Measurements from ENCODE around the gene CRYBG2.

Gene CRYBG2

DNA sequence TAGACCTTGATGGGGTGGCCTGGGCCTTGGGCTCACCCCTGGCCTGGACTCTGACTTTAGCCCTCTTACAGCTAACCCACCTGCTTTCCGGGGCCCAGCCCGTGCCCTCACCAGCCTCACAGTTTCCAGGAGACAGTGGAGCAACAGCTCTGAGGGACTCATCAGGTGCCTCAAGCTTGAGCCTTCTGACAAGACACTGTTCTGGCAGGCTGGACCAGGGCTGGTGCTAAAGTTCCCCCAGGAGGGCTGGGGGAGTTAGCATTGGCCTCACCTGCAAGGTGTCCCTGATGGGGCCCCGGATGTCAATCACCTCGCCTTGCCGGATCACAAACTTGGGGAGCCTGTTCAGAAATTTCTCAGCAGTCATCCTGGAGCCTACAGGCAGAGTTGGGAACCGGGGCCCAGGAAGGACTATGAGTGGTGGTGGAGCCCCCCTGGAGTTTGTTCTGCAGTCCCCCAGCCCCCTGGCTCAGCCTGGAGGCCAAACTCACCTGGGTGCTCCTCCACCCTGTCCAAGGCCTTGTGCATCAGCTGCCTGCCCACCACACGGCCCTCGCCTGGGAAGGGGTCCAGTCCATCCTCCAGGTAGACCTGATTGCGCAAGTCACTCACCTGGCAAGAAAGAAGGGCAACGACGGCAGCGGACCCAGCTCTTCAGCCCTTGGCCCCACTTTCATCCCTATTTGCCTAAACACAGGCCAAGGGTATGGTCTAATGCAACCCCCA is 69.9 kb downstream of the CRYBG2 start:
- FAIRE-seq (no peak), DNase-seq (ENCODE audit: insufficient read length, low spot score) (no peak)

DNA sequence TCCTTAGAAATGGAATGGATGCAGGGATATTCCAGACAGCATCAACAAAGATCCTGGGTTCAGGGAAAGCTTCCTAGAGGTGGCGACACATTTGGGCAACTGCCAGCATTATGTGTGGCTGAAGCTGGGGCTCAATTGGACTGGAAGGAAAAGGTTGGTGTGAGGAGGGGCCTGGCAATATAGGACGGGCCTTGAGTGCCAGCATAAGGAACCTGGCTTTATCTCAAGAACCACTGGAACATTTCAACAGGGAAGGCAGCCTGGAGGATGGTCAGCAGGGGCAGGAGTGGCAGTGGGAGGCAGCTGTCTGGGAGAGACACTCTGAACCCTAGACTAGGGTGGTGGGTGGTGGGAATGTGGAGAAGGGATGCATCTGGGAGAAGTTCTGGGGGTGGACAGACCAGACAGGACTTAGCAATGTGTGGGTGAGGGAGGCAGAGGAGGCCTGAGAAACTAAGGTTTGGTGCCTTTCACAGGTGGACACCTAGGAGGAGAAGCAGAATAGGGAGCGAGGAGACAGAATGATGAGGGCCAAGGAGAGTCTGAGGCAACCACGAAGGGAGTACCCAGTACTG is 70.6 kb downstream of the CRYBG2 start:
- no peak for FAIRE-seq
- DNase-seq (ENCODE audit: insufficient read length, low spot score), result no peak

DNA sequence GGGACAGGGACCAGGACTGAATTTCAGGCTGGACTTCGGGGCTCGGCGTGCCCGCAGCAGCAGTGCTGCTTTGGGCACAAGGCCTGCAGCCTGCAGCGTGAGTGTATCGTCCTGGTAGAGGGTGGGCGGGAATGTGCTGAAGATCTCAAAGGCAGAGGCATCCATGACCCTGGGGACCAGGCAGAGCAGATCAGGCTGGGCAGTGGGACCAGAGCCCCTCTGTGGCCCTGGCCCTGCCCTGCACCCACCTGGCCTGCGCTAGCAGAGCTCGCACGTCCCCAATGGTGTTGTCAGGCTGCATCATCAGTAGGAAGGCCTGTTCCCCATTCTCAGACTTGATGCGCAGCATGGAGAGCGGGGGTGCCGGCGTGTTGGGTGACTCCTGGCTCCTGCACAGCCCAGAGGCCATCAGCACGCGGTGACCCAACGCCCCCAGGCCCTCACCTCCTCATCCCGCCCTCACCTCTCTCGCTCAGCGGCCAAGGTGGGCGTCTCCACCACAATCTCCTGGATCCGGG is 71.5 kb downstream of the CRYBG2 start:
- no peak for FAIRE-seq

DNA sequence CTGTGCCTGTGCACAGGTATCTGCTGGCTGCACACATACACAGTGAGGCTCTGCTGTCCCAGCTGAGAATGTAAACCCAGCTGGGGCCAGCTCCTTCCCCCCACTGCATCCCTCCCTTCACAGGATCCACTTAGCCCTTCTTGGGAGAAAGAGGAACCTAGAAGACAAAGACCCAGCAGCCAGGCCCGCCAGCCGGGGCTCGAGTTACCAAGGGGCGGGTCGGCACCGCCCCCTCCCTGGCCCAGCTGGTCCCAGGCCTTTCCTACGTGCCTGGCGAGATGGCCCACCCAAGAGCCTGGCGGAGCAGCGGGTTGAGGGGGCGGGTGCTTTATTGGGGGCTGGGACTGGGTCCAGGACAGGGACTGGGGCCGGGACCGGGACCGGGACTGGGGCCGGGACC is 72.0 kb downstream of the CRYBG2 start:
- FAIRE-seq (no peak), DNase-seq (ENCODE audit: insufficient read length, low spot score) (no peak)

More for the DNA sequence above, 71.5 kb downstream of the CRYBG2 start:
- DNase-seq (ENCODE audit: insufficient read length, low spot score), result no peak

DNA sequence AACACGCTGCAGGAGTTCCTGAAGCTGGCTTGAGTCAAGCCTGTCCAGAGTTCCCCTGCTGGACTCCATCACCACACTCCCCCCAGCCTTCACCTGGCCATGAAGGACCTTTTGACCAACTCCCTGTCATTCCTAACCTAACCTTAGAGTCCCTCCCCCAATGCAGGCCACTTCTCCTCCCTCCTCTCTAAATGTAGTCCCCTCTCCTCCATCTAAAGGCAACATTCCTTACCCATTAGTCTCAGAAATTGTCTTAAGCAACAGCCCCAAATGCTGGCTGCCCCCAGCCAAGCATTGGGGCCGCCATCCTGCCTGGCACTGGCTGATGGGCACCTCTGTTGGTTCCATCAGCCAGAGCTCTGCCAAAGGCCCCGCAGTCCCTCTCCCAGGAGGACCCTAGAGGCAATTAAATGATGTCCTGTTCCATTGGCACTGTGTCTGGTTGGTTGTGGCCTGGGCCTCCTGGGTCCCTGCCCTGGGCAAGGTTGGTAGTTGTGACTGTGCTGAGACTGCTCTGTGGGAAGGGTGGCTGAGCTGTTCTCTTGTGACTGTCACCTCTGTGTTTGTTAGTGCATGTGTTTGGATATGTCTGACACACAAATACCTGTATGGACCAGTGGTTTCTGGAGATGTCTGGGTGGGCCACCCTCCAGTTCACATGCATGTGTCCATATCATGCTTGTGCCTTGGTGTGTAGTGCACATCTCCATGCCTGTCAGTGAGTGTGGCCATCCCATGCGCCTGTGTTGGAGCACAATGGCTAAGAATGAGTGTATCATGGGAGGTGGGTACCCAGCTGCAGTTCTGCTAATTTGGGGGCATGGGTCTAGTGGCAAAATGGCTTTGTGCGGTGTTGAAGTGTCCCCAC is 72.6 kb downstream of the CRYBG2 start:
- FAIRE-seq (no peak), DNase-seq (ENCODE audit: insufficient read length, low spot score) (no peak)

DNA sequence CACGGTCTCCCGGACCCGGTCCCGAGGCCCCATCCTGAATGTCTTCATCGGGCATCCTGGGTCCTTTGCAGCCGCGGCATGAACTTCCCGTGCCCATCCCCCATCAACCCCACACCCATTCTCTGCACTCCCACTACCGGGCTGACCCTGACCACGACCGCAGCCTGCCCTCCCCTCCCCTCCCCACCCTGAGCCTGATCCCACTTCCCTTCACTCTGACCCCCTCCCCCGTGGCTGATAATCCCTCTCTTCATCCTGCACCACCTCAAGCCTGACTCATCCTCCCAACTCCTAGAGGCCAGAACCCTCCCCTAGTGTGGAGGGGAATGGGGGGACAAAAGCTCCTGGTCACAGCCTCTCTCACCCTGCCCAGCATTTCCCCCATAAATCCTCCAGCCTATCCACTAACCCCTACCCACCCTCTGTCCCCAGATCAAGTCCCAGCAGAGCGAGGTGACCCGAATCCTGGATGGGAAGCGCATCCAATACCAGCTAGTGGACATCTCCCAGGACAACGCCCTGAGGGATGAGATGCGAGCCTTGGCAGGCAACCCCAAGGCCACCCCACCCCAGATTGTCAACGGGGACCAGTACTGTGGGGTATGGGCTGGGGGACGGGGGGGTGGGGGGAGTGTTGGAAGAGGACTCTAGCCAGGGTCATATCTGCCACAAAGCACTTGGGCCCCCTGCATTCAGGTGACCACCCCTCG is 73.4 kb downstream of the CRYBG2 start:
- no peak for DNase-seq (ENCODE audit: insufficient read length, low spot score)
- no peak for FAIRE-seq

DNA sequence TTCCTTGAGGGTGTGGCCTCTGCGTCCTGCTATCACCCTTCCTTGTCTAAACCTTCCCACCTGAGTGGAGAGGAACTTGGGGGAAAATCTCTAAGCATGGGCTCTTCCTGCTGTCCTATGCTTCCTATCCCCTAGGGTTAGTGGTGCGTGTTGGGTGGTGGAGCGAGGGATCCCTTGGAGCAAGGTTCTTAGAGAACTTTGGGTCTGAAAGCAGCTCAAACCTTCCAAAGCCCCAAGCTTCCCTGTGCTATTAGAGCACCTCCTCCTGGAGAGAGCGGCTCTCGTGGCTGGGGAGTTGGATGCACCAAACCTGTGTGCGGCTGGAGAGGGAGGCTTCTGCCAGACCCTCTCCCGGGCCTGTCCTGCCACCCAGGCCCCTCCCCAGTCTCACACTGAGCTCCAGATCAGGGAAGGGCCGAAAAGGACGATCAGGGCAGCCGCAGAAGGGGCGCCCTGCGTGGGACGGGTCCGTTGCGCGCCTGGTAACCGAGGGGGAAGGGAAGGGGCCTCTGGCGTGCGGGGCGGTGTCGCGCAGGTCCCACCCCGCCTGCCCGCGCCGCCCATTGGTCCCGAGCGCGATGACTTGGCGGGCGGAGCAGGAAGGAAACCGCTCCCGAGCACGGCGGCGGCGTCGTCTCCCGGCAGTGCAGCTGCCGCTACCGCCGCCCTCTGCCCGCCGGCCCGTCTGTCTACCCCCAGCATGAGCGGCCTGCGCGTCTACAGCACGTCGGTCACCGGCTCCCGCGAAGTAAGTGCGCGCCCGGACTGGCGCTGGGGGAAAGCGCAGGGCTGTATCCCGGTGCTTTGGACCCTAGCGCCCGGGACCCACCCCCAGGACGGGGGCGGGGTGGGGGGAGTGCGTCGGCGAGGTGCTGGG is 74.2 kb downstream of the CRYBG2 start, which contains the start of gene SH3BGRL3:
Gene SH3BGRL3 (plus strand): TSS at position 631 of the 877 bp plus-strand sequence. CDS start 70 bp downstream, at position 701.
- FAIRE-seq (peak; percentile 79), DNase-seq (ENCODE audit: insufficient read length, low spot score) (peak; percentile 90)

DNA sequence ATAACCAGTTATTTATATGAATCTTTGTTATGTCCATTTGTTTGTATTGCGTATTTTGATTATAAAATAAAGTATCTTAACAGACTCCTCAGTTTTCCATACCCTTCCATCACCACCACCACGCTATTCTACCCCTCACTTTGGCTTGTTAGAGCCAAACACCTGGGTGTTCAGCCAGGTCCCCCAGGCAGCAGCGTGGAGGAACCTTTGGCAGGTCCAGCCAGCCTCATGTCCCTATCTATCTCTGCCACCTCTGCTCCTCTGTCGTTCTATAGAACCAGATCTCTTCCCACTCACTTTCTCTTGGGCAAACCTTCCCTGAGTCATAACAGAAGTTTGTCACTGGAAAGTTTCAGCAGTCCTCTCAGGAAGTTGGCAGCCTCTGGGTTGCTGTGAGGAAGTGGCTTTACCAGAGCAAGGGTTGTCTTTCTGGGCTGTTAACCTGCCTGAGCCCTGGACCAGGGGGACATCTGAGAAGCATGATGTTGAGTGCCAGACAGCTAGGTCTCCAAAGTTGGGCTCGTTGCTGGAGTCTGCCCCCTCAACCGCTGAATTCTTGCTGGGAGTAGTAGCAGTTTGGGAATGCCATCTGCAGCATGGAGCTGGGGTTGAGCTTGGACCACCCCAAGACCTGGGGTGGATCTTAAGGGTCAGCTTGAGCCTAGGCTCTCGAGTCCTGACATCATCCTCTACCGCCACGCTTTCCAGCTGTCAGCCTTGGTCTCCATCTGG is 75.0 kb downstream of the CRYBG2 start:
- DNase-seq (ENCODE audit: insufficient read length, low spot score) (no peak), FAIRE-seq (peak; percentile 42)

DNA sequence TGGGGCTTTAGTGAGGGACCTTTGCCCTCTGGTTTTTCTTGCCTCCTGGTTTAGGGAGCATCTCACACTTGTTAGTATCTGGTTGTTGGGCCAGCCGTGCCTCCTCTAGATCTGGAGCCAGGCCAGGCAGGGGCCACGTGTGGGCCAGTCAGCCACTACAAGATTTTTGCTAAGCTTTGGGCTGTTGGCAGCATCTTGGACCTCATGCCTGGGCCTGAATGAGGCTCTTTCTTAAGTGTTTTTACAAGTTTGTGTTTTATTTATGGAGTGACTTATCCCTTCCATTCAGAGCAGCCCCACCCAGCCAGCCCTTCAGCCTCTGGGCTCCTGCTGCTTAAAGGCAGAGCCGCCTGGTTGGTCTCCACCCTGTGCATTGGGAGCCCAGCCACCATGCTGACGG is 75.6 kb downstream of the CRYBG2 start:
- FAIRE-seq (no peak), DNase-seq (ENCODE audit: insufficient read length, low spot score) (no peak)

DNA sequence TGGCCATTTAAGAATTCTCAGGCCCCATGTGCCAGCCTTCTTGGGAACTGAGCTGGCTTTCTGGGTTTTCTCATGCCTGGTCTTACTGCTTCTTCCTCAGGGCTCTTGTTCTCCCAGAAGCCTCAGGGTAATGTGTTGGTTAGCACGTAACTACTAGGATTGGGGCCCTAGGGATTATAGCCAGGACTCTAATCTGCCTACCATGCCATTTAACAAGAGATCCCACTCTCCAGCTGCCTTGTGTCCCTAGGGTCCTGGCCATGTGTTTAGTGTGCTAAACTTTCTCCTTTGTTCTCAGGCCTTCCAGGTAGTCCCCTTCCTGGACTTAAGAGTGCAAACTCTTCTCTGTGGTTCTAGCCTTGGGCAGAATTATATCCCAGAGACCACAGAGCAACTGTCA is 76.2 kb downstream of the CRYBG2 start:
- FAIRE-seq (no peak), DNase-seq (ENCODE audit: insufficient read length, low spot score) (no peak)

DNA sequence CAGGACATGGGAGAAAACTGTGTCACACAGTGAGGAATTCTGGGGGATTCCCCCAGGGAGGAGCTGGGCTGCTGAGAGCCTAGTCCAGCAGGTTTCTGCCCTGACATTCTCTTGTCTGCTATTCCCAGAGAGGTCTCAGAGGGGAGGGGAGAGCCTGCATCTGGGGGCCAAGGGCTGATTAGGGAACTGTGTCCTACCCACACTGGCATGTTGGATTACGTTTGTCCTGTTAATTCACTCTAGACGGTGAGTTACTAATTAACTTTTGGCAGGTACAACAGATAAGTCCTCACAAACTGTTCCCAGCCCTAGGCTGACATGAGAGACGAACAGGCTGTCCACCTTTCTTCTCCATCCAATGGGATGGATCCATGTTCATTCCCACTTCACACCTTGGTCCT is 76.7 kb downstream of the CRYBG2 start:
- no peak for FAIRE-seq
- DNase-seq (ENCODE audit: insufficient read length, low spot score), result no peak

DNA sequence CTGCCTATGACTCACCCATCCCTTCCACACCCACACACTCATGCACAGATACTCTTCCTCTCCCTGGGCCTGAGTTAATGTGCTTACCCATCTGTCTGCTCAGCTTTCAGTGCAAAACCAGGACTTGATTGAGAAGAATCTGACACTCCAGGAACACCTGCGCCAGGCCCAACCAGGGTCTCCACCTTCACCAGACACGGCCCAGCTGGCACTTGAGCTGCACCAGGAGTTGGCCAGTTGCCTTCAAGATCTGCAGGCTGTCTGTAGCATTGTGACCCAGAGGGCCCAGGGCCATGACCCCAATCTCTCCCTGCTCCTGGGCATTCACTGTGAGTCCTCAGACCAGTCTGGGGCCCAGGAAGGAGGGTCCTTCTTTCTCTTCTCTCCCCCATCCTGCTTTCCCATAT is 77.5 kb downstream of the CRYBG2 start:
- DNase-seq (ENCODE audit: insufficient read length, low spot score) (no peak), FAIRE-seq (no peak)

DNA sequence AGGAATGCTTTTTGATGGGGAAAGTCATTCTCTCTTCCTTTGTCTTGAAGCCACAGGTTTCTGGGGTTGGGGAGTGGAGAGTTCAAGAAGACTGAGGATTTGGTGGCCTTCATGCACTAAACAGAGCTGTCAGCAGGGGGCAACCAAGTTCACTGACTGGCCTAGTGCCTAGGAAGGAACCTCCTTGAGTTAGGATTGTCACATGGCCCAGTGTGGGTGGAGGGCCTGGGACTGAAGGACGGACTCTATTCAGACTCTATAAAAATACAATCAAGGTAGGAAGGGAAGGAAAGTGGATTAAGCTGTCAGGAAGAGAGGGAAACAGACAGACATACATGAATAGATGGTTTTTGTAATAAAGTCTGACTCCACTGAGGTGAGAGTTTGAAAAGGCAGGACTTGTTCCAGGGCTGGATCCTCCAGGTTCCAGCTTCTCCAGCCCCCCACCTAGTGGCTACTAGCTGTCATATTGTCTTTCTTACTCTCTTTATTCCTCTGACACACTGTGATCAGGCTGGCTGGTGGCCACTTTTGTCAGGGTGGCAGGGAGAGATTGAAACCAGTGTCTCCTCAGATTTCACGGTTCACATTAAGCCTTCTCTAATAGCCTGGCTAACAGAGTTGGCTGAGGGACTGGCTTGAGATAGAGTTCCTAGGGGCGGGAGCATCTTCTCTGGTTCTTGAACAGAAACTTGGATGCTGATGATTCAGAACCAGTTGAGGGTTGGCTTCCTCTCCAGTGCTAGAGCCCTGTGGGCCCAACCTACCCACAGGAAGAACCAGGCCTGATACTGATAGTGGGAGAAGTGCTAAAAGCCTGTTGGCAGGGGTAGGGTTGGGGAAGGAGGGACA is 78.1 kb downstream of the CRYBG2 start:
- FAIRE-seq (peak; percentile 86), DNase-seq (ENCODE audit: insufficient read length, low spot score) (peak; percentile 75)

DNA sequence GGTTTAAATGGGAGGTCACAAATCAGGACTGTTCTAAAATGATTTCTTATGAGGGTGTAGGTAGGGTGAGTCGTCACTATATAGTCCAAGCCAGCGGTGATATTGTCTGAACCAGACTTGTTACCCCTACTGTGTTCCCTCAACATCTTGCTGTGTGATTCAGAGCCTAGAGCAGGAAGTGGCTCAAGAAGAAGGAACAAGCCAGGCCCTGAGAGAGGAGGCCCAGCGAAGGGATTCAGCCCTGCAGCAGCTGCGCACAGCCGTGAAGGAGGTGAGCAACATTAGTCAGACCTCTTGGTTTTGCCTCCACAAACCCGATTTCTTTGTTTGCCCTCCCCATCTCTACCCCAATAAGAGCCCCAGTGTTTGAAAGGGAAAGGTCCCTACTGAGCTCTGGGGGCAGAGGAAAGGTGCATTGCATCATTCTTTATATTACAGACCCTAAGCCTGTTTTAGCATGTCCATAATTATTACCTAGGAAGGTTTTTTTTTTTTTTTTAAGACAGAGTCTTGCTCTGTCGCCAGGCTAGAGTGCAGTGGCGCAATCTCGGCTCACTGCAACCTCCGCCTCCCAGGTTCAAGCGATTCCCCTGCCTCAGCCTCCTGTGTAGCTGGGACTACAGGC is 79.0 kb downstream of the CRYBG2 start:
- FAIRE-seq (no peak), DNase-seq (ENCODE audit: insufficient read length, low spot score) (no peak)
